ENCODE results near the gene ZNF136. TPM values are rescaled to one million over a fixed set of nuclear protein-coding genes. Genes with fewer than 3 reads are reported as not detected.

Gene ZNF136
- polyA plus RNA-seq, 2 of the 4 experiments (the other 2 are of a cell fraction), result 1.5 to 2.3 TPM

DNA sequence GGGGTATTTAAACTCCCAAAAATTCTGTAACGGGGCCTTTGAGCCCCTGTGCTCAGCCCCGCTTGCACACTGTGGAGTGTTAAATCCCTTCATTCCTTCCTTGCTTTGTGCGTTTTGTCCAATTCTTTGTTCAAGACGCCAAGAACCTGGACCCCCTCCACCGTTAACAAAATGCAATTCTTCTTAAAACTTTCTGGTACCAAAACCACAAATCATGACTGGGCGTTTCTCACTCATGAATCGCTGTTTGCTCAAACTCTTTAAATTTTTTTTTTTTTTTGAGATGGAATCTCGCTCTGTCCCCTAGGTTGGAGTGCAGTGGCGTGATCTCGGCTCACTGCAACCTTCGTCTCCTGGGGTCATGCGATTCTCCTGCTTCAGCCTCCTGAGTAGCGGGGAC lies 23.6 kb upstream of the ZNF136 start:
- Histone ChIP-seq H3K9me3 (peaks cover 7% of the 10 kb centered on the region; the same call in 1 of the 3 replicates), H3K27ac (no peak overlapping the region), H3K4me3 (no peak overlapping the region), H3K4me2 (no peak overlapping the region), H3K4me1 (no peaks in the 10 kb centered on the region)
- POLR2A ChIA-PET, result no interaction called here
- no peak for ATAC-seq
- DNase-seq (ENCODE audit: low read depth in 1 of 2, low spot score in 1 of 2), result no peak
- CTCF ChIA-PET, result no interaction called here
- no peak for TF ChIP-seq HDAC2 (IDR thresholded peaks at IDR 0.05)
- no peak for TF ChIP-seq PHF8 (IDR thresholded peaks at IDR 0.05; ENCODE audit: borderline replicate concordance, low read depth)
- TF ChIP-seq ESRRA (IDR thresholded peaks at IDR 0.05; ENCODE audit: borderline replicate concordance, low read length), result no peak
- TF ChIP-seq NFE2L2 (conservative IDR thresholded peaks at IDR 0.05; ENCODE audit: low read length), result 0 out of 2 replicates have a peak, but pooled peaks have one; percentile 28
- TF ChIP-seq JUN (IDR thresholded peaks at IDR 0.05), result no peak
- no peak for TF ChIP-seq HEYL (CRISPR knock-in tag; IDR thresholded peaks at IDR 0.05)
- WGBS (ENCODE audit: missing lambda C conversion rate), result 64% methylated on average over 13 of the region's 13 CpGs
- no peak for FAIRE-seq

DNA sequence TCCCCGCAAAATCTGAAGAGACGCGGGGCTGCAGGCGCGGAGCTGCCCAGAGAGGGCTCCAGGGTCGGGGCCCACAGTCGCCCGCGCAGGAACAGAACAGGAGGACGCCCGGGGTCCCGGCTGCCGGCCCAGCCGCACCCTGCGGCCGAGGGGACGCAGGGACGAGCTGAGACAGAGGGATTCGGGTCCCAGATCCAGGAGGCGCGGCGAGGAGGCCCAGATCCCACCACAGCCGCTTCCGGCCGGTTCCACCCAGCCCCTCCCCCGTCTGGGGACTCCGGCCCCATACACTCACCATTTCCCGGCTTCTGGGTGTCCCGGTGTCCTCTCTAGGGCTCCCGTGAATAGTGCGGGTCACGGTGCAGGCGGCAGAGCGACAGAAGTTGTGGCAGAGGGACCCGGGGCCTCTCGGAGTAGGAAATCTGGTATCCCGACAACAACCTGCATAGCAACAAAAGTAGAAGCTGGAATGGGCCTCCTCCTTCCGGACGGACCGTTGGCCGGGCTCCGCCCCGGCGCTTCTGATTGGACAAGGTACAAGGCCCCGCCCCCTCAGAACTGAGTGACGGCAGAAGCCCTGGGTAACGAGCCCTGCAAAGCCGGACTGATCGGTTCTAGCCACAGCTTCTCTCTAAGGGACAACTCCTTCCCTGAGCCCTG lies 22.9 kb upstream of the ZNF136 start, which contains the start of gene ZNF20:
TSS of gene ZNF20 (minus strand) at position 466 of the 660 bp plus-strand sequence. CDS start at position 298, 168 bp downstream.
- TF ChIP-seq ESRRA (IDR thresholded peaks at IDR 0.05; ENCODE audit: borderline replicate concordance, low read length) (no peak), NFE2L2 (conservative IDR thresholded peaks at IDR 0.05; ENCODE audit: low read length) (no peak), RCOR1 (IDR thresholded peaks at IDR 0.05; ENCODE audit: low read depth, low read length) (no peak), NR3C1 (IDR thresholded peaks at IDR 0.05) (no peak), RFX5 (IDR thresholded peaks at IDR 0.05) (no peak), ZFP36 (IDR thresholded peaks at IDR 0.05; ENCODE audit: borderline replicate concordance, partially characterized antibody) (no peak), RARB (CRISPR knock-in tag; IDR thresholded peaks at IDR 0.05) (no peak), EP300 (IDR thresholded peaks at IDR 0.05) (no peak), KDM5A (IDR thresholded peaks at IDR 0.05) (no peak), MAFK (IDR thresholded peaks at IDR 0.05; ENCODE audit: partially characterized antibody) (no peak), HOXB5 (CRISPR knock-in tag; IDR thresholded peaks at IDR 0.05) (no peak), POLR2A (IDR thresholded peaks at IDR 0.05; ENCODE audit: low read length) (no peak), PHF8 (IDR thresholded peaks at IDR 0.05; ENCODE audit: borderline replicate concordance, low read depth) (no peak)
- TF ChIP-seq, protein P1, sequence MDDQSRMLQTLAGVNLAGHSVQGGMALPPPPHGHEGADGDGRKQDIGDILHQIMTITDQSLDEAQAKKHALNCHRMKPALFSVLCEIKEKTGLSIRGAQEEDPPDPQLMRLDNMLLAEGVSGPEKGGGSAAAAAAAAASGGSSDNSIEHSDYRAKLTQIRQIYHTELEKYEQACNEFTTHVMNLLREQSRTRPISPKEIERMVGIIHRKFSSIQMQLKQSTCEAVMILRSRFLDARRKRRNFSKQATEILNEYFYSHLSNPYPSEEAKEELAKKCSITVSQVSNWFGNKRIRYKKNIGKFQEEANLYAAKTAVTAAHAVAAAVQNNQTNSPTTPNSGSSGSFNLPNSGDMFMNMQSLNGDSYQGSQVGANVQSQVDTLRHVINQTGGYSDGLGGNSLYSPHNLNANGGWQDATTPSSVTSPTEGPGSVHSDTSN (IDR thresholded peaks at IDR 0.05), result no peak
- TF ChIP-seq, protein P2, sequence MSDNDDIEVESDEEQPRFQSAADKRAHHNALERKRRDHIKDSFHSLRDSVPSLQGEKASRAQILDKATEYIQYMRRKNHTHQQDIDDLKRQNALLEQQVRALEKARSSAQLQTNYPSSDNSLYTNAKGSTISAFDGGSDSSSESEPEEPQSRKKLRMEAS (IDR thresholded peaks at IDR 0.05), result no peak
- TF ChIP-seq, protein P3, sequence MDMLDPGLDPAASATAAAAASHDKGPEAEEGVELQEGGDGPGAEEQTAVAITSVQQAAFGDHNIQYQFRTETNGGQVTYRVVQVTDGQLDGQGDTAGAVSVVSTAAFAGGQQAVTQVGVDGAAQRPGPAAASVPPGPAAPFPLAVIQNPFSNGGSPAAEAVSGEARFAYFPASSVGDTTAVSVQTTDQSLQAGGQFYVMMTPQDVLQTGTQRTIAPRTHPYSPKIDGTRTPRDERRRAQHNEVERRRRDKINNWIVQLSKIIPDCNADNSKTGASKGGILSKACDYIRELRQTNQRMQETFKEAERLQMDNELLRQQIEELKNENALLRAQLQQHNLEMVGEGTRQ (IDR thresholded peaks at IDR 0.05), result no peak
- TF ChIP-seq, protein P4, sequence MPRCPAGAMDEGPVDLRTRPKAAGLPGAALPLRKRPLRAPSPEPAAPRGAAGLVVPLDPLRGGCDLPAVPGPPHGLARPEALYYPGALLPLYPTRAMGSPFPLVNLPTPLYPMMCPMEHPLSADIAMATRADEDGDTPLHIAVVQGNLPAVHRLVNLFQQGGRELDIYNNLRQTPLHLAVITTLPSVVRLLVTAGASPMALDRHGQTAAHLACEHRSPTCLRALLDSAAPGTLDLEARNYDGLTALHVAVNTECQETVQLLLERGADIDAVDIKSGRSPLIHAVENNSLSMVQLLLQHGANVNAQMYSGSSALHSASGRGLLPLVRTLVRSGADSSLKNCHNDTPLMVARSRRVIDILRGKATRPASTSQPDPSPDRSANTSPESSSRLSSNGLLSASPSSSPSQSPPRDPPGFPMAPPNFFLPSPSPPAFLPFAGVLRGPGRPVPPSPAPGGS (IDR thresholded peaks at IDR 0.05), result no peak
- no peaks in the 10 kb centered on the region for H3K4me1 ChIP-seq
- ChIA-PET CTCF (no interaction called here), POLR2A (no interaction called here)
- FAIRE-seq (no peak), ATAC-seq (peak; percentile 64 to 88; a peak in 4 of 6 replicates), DNase-seq (ENCODE audit: low read depth in 1 of 2, low spot score in 1 of 2) (peak in 1 of 2 experiments; percentile 41)
- 16% methylated on average over 26 of the region's 49 CpGs for WGBS (ENCODE audit: missing lambda C conversion rate)
- H3K27ac ChIP-seq, result no peak within 1 kb of the TSS
- H3K4me2 ChIP-seq, result peak within 1 kb of the TSS; percentile 34; the same call in 2 of the 3 replicates
- peaks cover 12% of the 10 kb centered on the region; the same call in 1 of the 3 replicates for H3K9me3 ChIP-seq
- H3K4me3 ChIP-seq, result peak within 1 kb of the TSS; percentile 33; the same call in 1 of the 3 replicates

Measured in A549 (cell line).